ENCODE data around the gene TRAF3.

Gene TRAF3

GRCh38 chr14:102883554-102883953, 106.3 kb downstream of the TRAF3 start:
- H3K27ac ChIP-seq (ENCODE audit: low read depth, low read length) = no peak overlapping the region
- H2BK5ac ChIP-seq (ENCODE audit: low read depth, low read length, poor library complexity) = no peak overlapping the region
- H3K23ac ChIP-seq (ENCODE audit: low read length) = no peak overlapping the region
- no peak overlapping the region for H3K18ac ChIP-seq (ENCODE audit: low read length)
- H2BK12ac ChIP-seq (ENCODE audit: low read length) = no peak overlapping the region
- H4K91ac ChIP-seq (ENCODE audit: low read depth, low read length) = no peak overlapping the region
- no peak overlapping the region for H3K4ac ChIP-seq (ENCODE audit: low read depth, low read length)
- no peak for DNase-seq
- no peak overlapping the region for H3K14ac ChIP-seq (ENCODE audit: low read length)
- H4K8ac ChIP-seq (ENCODE audit: low read depth, low read length) = no peak overlapping the region
- H3K27me3 ChIP-seq (ENCODE audit: insufficient read depth, low read length) = no peaks in the 10 kb centered on the region
- H3K79me2 ChIP-seq (ENCODE audit: control insufficient read depth, insufficient read depth, low read length, poor library complexity) = no peaks in the 10 kb centered on the region
- no peaks in the 10 kb centered on the region for H3K9me3 ChIP-seq (ENCODE audit: insufficient read depth, low read depth, low read length)
- no peak overlapping the region for H3K4me3 ChIP-seq (ENCODE audit: low read depth, low read length)
- peaks cover 4 to 14% of the 10 kb centered on the region in 2 experiments for H3K36me3 ChIP-seq (ENCODE audit: control insufficient read depth in 1 of 2, insufficient read depth in 2 of 2, low read length in 2 of 2)
- H2AK5ac ChIP-seq (ENCODE audit: low read length) = no peak overlapping the region
- H4K12ac ChIP-seq (ENCODE audit: low read depth, low read length) = no peak overlapping the region
- peaks cover 4 to 5% of the 10 kb centered on the region in 2 experiments for H3K4me1 ChIP-seq (ENCODE audit: control insufficient read depth in 1 of 2, insufficient read depth in 2 of 2, low read length in 2 of 2)
- no peak overlapping the region for H2AFZ ChIP-seq (ENCODE audit: insufficient read depth, low read length, poor library complexity)
- H3K9ac ChIP-seq (ENCODE audit: low read length) = no peak overlapping the region
- no peak overlapping the region for H3K4me2 ChIP-seq (ENCODE audit: low read length)
- WGBS (ENCODE audit: extremely low coverage, insufficient coverage, insufficient read length) = no CpG with 5 or more reads among the region's 14 CpGs
- H3K79me1 ChIP-seq (ENCODE audit: low read length) = no peaks in the 10 kb centered on the region
- H2BK120ac ChIP-seq (ENCODE audit: insufficient read depth, low read length, poor library complexity) = no peak overlapping the region

GRCh38 chr14:102885737-102886447, 108.6 kb downstream of the TRAF3 start:
- Histone ChIP-seq H3K36me3 (ENCODE audit: control insufficient read depth in 1 of 2, insufficient read depth in 2 of 2, low read length in 2 of 2) (peaks cover 8 to 15% of the 10 kb centered on the region in 2 experiments), H3K79me2 (ENCODE audit: control insufficient read depth, insufficient read depth, low read length, poor library complexity) (no peaks in the 10 kb centered on the region), H2AFZ (ENCODE audit: insufficient read depth, low read length, poor library complexity) (no peak overlapping the region), H3K4me1 (ENCODE audit: control insufficient read depth in 1 of 2, insufficient read depth in 2 of 2, low read length in 2 of 2) (peaks cover 2 to 4% of the 10 kb centered on the region in 2 experiments), H3K4me2 (ENCODE audit: low read length) (no peak overlapping the region), H4K12ac (ENCODE audit: low read depth, low read length) (no peak overlapping the region), H3K79me1 (ENCODE audit: low read length) (no peaks in the 10 kb centered on the region), H3K14ac (ENCODE audit: low read length) (no peak overlapping the region), H2AK5ac (ENCODE audit: low read length) (no peak overlapping the region), H3K18ac (ENCODE audit: low read length) (no peak overlapping the region), H2BK12ac (ENCODE audit: low read length) (no peak overlapping the region), H3K23ac (ENCODE audit: low read length) (no peak overlapping the region), H2BK120ac (ENCODE audit: insufficient read depth, low read length, poor library complexity) (no peak overlapping the region), H3K4ac (ENCODE audit: low read depth, low read length) (no peak overlapping the region), H3K4me3 (ENCODE audit: low read depth, low read length) (no peak overlapping the region), H4K8ac (ENCODE audit: low read depth, low read length) (no peak overlapping the region), H3K27me3 (ENCODE audit: insufficient read depth, low read length) (no peaks in the 10 kb centered on the region), H2BK5ac (ENCODE audit: low read depth, low read length, poor library complexity) (no peak overlapping the region), H3K9me3 (ENCODE audit: insufficient read depth, low read depth, low read length) (no peaks in the 10 kb centered on the region), H4K91ac (ENCODE audit: low read depth, low read length) (no peak overlapping the region), H3K9ac (ENCODE audit: low read length) (no peak overlapping the region), H3K27ac (ENCODE audit: low read depth, low read length) (no peak overlapping the region)
- peak; percentile 94 to 95 for DNase-seq
- WGBS (ENCODE audit: extremely low coverage, insufficient coverage, insufficient read length) = no CpG with 5 or more reads among the region's 22 CpGs

GRCh38 chr14:102888748-102889147, 111.5 kb downstream of the TRAF3 start:
- Histone ChIP-seq H2AK5ac (ENCODE audit: low read length) (no peak overlapping the region), H2BK120ac (ENCODE audit: insufficient read depth, low read length, poor library complexity) (no peak overlapping the region), H2BK12ac (ENCODE audit: low read length) (no peak overlapping the region), H3K23ac (ENCODE audit: low read length) (no peak overlapping the region), H3K79me1 (ENCODE audit: low read length) (no peaks in the 10 kb centered on the region), H3K27me3 (ENCODE audit: insufficient read depth, low read length) (no peaks in the 10 kb centered on the region), H4K12ac (ENCODE audit: low read depth, low read length) (no peak overlapping the region), H3K4ac (ENCODE audit: low read depth, low read length) (no peak overlapping the region), H3K36me3 (ENCODE audit: control insufficient read depth in 1 of 2, insufficient read depth in 2 of 2, low read length in 2 of 2) (peaks cover 8 to 15% of the 10 kb centered on the region in 2 experiments), H3K4me2 (ENCODE audit: low read length) (no peak overlapping the region), H3K9ac (ENCODE audit: low read length) (no peak overlapping the region), H2BK5ac (ENCODE audit: low read depth, low read length, poor library complexity) (no peak overlapping the region), H3K4me1 (ENCODE audit: control insufficient read depth in 1 of 2, insufficient read depth in 2 of 2, low read length in 2 of 2) (peaks cover 2 to 4% of the 10 kb centered on the region in 2 experiments), H3K9me3 (ENCODE audit: insufficient read depth, low read depth, low read length) (no peaks in the 10 kb centered on the region), H3K79me2 (ENCODE audit: control insufficient read depth, insufficient read depth, low read length, poor library complexity) (no peaks in the 10 kb centered on the region), H3K18ac (ENCODE audit: low read length) (no peak overlapping the region), H2AFZ (ENCODE audit: insufficient read depth, low read length, poor library complexity) (no peak overlapping the region), H3K14ac (ENCODE audit: low read length) (no peak overlapping the region), H4K8ac (ENCODE audit: low read depth, low read length) (no peak overlapping the region), H3K27ac (ENCODE audit: low read depth, low read length) (no peak overlapping the region), H3K4me3 (ENCODE audit: low read depth, low read length) (no peak overlapping the region), H4K91ac (ENCODE audit: low read depth, low read length) (no peak overlapping the region)
- WGBS (ENCODE audit: extremely low coverage, insufficient coverage, insufficient read length) = no CpG with 5 or more reads among the region's 1 CpG
- no peak for DNase-seq

- no peaks in the 10 kb centered on the region for H3K79me2 ChIP-seq (ENCODE audit: control insufficient read depth, insufficient read depth, low read length, poor library complexity)
- H3K4me1 ChIP-seq (ENCODE audit: control insufficient read depth in 1 of 2, insufficient read depth in 2 of 2, low read length in 2 of 2) = peaks cover 2 to 4% of the 10 kb centered on the region in 2 experiments
- H2BK12ac ChIP-seq (ENCODE audit: low read length) = no peak overlapping the region
- no peak overlapping the region for H3K4me3 ChIP-seq (ENCODE audit: low read depth, low read length)
- H3K27ac ChIP-seq (ENCODE audit: low read depth, low read length) = no peak overlapping the region
- H3K9me3 ChIP-seq (ENCODE audit: insufficient read depth, low read depth, low read length) = no peaks in the 10 kb centered on the region
- no peak for DNase-seq
- H3K18ac ChIP-seq (ENCODE audit: low read length) = no peak overlapping the region
- no peaks in the 10 kb centered on the region for H3K79me1 ChIP-seq (ENCODE audit: low read length)
- no CpG with 5 or more reads among the region's 7 CpGs for WGBS (ENCODE audit: extremely low coverage, insufficient coverage, insufficient read length)
- H3K9ac ChIP-seq (ENCODE audit: low read length) = no peak overlapping the region
- H2BK120ac ChIP-seq (ENCODE audit: insufficient read depth, low read length, poor library complexity) = no peak overlapping the region
- H3K36me3 ChIP-seq (ENCODE audit: control insufficient read depth in 1 of 2, insufficient read depth in 2 of 2, low read length in 2 of 2) = peaks cover 8 to 13% of the 10 kb centered on the region in 2 experiments
- no peak overlapping the region for H4K8ac ChIP-seq (ENCODE audit: low read depth, low read length)
- H3K27me3 ChIP-seq (ENCODE audit: insufficient read depth, low read length) = no peaks in the 10 kb centered on the region
- no peak overlapping the region for H3K4ac ChIP-seq (ENCODE audit: low read depth, low read length)
- no peak overlapping the region for H4K12ac ChIP-seq (ENCODE audit: low read depth, low read length)
- H2AFZ ChIP-seq (ENCODE audit: insufficient read depth, low read length, poor library complexity) = no peak overlapping the region
- H3K4me2 ChIP-seq (ENCODE audit: low read length) = no peak overlapping the region
- H3K14ac ChIP-seq (ENCODE audit: low read length) = no peak overlapping the region
- no peak overlapping the region for H2AK5ac ChIP-seq (ENCODE audit: low read length)
- H4K91ac ChIP-seq (ENCODE audit: low read depth, low read length) = no peak overlapping the region
- no peak overlapping the region for H2BK5ac ChIP-seq (ENCODE audit: low read depth, low read length, poor library complexity)
- H3K23ac ChIP-seq (ENCODE audit: low read length) = no peak overlapping the region
Measured at GRCh38 chr14:102889615-102890014, 112.4 kb downstream of the TRAF3 start.
